T-cell (primary cell): ENCODE measurements around the gene PLEKHH1. TPM values are rescaled to one million over a fixed set of nuclear protein-coding genes. Genes with fewer than 3 reads are reported as not detected.
A peak's percentile ranks its signal among the peaks of the same experiment; 100 is the strongest.

Experiments used
- ATAC-seq, 4 experiments: fragments of 200-7000 bp in 3 of 4; fragments of 150-1000 bp in 1 of 4; cut with Tn5 transposase; replicated peaks in 1 of 4; 1 replicate in 3 of 4; 2 replicates in 1 of 4; pipeline ENCODE4 v1.10.0; 2021; ENCODE audit warnings: moderate library complexity in 3 of 4, mild to moderate bottlenecking in 2 of 4, moderate number of reproducible peaks in 1 of 4
- CTCF ChIA-PET, 2 donors: fragments of 300-600 bp; sonication (Branson Sonifier 250); formaldehyde crosslinking; loops; one replicate each; lab custom pipeline; 2022; ENCODE audit warnings: antibody characterized with exemption in 2 of 2; lab: Charles Lee
- POLR2A ChIA-PET, 2 donors: fragments of 300-600 bp; sonication (Branson Sonifier 250); formaldehyde crosslinking; loops; one replicate each; lab custom pipeline; 2022; ENCODE audit warnings: antibody characterized with exemption in 2 of 2; lab: Charles Lee
- DNase-seq, 35 experiments: peaks; one replicate each; pipeline versions ENCODE4 v3.0.0 to v3.0.0-alpha.2; 2013 to 2023
- H3K27ac ChIP-seq: one replicate; pipeline ENCODE4 v1.5.1; 2013; ENCODE audit warnings: low read length
- H3K27me3 ChIP-seq, 2 experiments: replicated peaks in 1 of 2; 1 replicate in 1 of 2; 2 replicates in 1 of 2; pipeline versions ENCODE4 v1.6.1 to v1.7.0; 2013; ENCODE audit warnings: low read length in 1 of 2, mixed read lengths in 1 of 2; ENCODE audit not compliant: control insufficient read depth in 2 of 2, insufficient read depth in 2 of 2; ENCODE audit errors: extremely low read depth in 1 of 2
- H3K36me3 ChIP-seq, 2 donors: 1 replicate in 1 of 2; 2 replicates in 1 of 2; pipeline versions ENCODE4 v1.6.1 to v1.7.0; 2013; ENCODE audit warnings: low read length in 1 of 2; ENCODE audit not compliant: control insufficient read depth in 2 of 2, insufficient read depth in 1 of 2; ENCODE audit errors: extremely low read depth in 1 of 2
- H3K4me1 ChIP-seq, 2 experiments: 1 replicate in 1 of 2; 2 replicates in 1 of 2; pipeline versions ENCODE4 v1.6.1 to v1.7.0; 2013; ENCODE audit warnings: low read length in 2 of 2, mixed read lengths in 1 of 2; ENCODE audit not compliant: insufficient read depth in 2 of 2, control insufficient read depth in 1 of 2; ENCODE audit errors: extremely low read depth in 1 of 2
- H3K4me3 ChIP-seq, 2 donors: 1 replicate in 1 of 2; 2 replicates in 1 of 2; pipeline versions ENCODE4 v1.5.1 to v1.7.0; 2013; ENCODE audit warnings: mild to moderate bottlenecking in 2 of 2, low read length in 1 of 2, moderate library complexity in 1 of 2; ENCODE audit not compliant: control insufficient read depth in 1 of 2; ENCODE audit errors: extremely low read depth in 1 of 2
- H3K9me3 ChIP-seq: 2 replicates; pipeline ENCODE4 v1.7.0; 2013
- H3K27ac Mint-ChIP-seq, 2 donors: one replicate each; pipeline ENCODE4 v1.8.0; 2020 to 2021; ENCODE audit warnings: mild to moderate bottlenecking in 2 of 2, mixed read lengths in 2 of 2
- H3K27me3 Mint-ChIP-seq, 2 donors: one replicate each; pipeline ENCODE4 v1.8.0; 2021 to 2022; ENCODE audit warnings: mixed read lengths in 2 of 2
- H3K36me3 Mint-ChIP-seq: one replicate; pipeline ENCODE4 v1.8.0; 2021; ENCODE audit warnings: mixed read lengths
- H3K4me1 Mint-ChIP-seq, 3 donors: one replicate each; pipeline ENCODE4 v1.8.0; 2020 to 2022; ENCODE audit warnings: mixed read lengths in 3 of 3, mild to moderate bottlenecking in 1 of 3
- H3K4me3 Mint-ChIP-seq, 3 donors: one replicate each; pipeline ENCODE4 v1.8.0; 2020 to 2022; ENCODE audit warnings: mild to moderate bottlenecking in 3 of 3, mixed read lengths in 3 of 3, moderate library complexity in 3 of 3
- H3K9me3 Mint-ChIP-seq, 3 donors: one replicate each; pipeline ENCODE4 v1.8.0; 2020 to 2022; ENCODE audit warnings: mixed read lengths in 3 of 3
- WGBS: methylation state at CpG from one replicate; pipeline ENCODE4 v1.1.5; 2013; ENCODE audit warnings: missing lambda C conversion rate; ENCODE audit not compliant: insufficient coverage; 5-methylcytosine and 5-hydroxymethylcytosine counted together
- total RNA-seq, 35 experiments: library from RNA in 6 of 35; stranded (reverse) in 6 of 35; fragments of 120-200 nt in 1 of 35; gene quantifications; one replicate each; pipeline versions ENCODE4 v1.2.1 to v1.2.4 and lab custom pipeline; 2013 to 2026

PLEKHH1 gene
- total RNA-seq, 5 donors from 2014 or later (not counting 1 experiment from before 2014, with no cell fraction given): 0.20 to 1.0 (median 0.58) TPM

- H3K27me3 Mint-ChIP-seq: peaks cover 0 to 9% of the 10 kb centered on the region in 2 donors
- ChIA-PET POLR2A (no interaction called here), CTCF (interaction anchor here in 1 of 2 donors (1.8 kb wide), 1 partner anchor 10 kb away, joined by 5 read pairs; no protein-coding TSS in a partner anchor)
- peak overlapping the region in 1 of 2 donors; percentile 58 for H3K27ac Mint-ChIP-seq
- H3K4me3 Mint-ChIP-seq: peak overlapping the region; percentile 64 to 86 (median 72)
- peaks cover 7 to 35% (median 32%) of the 10 kb centered on the region in 3 donors for H3K4me1 Mint-ChIP-seq
- H3K27me3 ChIP-seq: no peaks in the 10 kb centered on the region
- H3K36me3 Mint-ChIP-seq: no peaks in the 10 kb centered on the region
- H3K9me3 ChIP-seq: no peaks in the 10 kb centered on the region
- no peak overlapping the region for H3K4me3 ChIP-seq
- ATAC-seq (no peak), DNase-seq (no peak)
- WGBS: 60% methylated on average over 1 of the region's 2 CpGs
- H3K4me1 ChIP-seq: peaks cover 2 to 28% of the 10 kb centered on the region in 2 experiments
- no peaks in the 10 kb centered on the region for H3K9me3 Mint-ChIP-seq
- no peaks in the 10 kb centered on the region for H3K36me3 ChIP-seq
- no peak overlapping the region for H3K27ac ChIP-seq
These were observed 16.4 kb upstream of the PLEKHH1 start for GRCh38 chr14:67516676-67517075.

GRCh38 chr14:67517083-67517482, 16.0 kb upstream of the PLEKHH1 start:
- no peak overlapping the region for H3K27ac ChIP-seq
- H3K27me3 ChIP-seq: no peaks in the 10 kb centered on the region
- CTCF ChIA-PET: interaction anchor here in 1 of 2 donors (1.8 kb wide), 1 partner anchor 10 kb away, joined by 5 read pairs; no protein-coding TSS in a partner anchor
- no peak for ATAC-seq
- H3K4me3 ChIP-seq: no peak overlapping the region
- no peaks in the 10 kb centered on the region for H3K9me3 ChIP-seq
- Mint-ChIP-seq H3K4me3 (no peak overlapping the region), H3K27ac (no peak overlapping the region), H3K4me1 (peaks cover 7 to 35% (median 32%) of the 10 kb centered on the region in 3 donors), H3K27me3 (peaks cover 0 to 12% of the 10 kb centered on the region in 2 donors), H3K36me3 (no peaks in the 10 kb centered on the region), H3K9me3 (no peaks in the 10 kb centered on the region)
- H3K4me1 ChIP-seq: peaks cover 2 to 28% of the 10 kb centered on the region in 2 experiments
- WGBS: 97% methylated on average over 7 of the region's 12 CpGs
- POLR2A ChIA-PET: no interaction called here
- no peaks in the 10 kb centered on the region for H3K36me3 ChIP-seq
- DNase-seq: no peak

- DNase-seq (no peak), ATAC-seq (no peak)
- Histone ChIP-seq H3K4me1 (peaks cover 2 to 17% of the 10 kb centered on the region in 2 experiments), H3K9me3 (no peaks in the 10 kb centered on the region), H3K36me3 (no peaks in the 10 kb centered on the region), H3K27me3 (peaks cover 0 to 12% of the 10 kb centered on the region in 2 experiments), H3K27ac (no peak overlapping the region), H3K4me3 (no peak overlapping the region)
- Mint-ChIP-seq H3K4me1 (peaks cover 7 to 16% (median 15%) of the 10 kb centered on the region in 3 donors), H3K9me3 (no peaks in the 10 kb centered on the region), H3K36me3 (no peaks in the 10 kb centered on the region), H3K27ac (no peak overlapping the region), H3K27me3 (peaks cover 4 to 25% of the 10 kb centered on the region in 2 donors), H3K4me3 (no peak overlapping the region)
- CTCF ChIA-PET: no interaction called here
- POLR2A ChIA-PET: no interaction called here
- WGBS: no CpG with 5 or more reads among the region's 5 CpGs
These were observed 13.7 kb upstream of the PLEKHH1 start for GRCh38 chr14:67519406-67519805.

DNA sequence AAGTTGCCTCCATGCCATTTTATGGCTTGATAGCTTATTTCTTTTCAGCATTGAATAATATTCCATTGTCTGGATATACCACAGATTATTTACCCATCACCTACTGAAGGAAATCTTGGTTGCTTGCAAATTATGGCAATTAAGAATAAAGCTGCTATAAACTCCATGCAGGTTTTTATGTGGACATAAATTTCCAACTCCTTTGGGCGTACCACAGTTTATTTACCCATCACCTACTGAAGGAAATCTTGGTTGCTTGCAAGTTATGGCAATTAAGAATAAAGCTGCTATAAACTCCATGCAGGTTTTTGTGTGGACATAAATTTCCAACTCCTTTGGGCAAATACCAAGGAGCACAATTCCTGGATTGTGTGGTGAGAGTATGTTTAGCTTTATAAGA, 12.6 kb upstream of the PLEKHH1 start:
- POLR2A ChIA-PET: no interaction called here
- CTCF ChIA-PET: no interaction called here

DNA sequence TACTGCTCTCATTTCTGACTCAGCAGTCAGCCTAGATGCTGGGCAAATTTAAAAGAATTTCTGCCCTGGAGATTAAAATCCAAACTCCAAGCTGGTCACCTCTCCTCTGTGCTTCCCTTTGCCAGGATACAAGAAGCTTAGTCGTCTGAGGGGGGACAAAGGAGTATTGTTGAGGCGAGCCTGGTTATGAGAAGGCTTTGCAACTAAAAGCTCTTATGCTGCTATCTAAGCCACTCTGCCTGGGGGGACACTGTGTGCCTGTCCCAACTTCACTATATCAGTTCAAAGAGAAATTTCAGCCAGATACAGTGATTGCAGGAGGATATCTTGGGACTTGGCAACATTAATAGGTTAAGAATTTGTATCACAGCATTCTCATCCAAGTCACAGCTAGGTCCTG, 10.8 kb upstream of the PLEKHH1 start:
- Mint-ChIP-seq H3K27me3 (peaks cover 19 to 38% of the 10 kb centered on the region in 2 donors), H3K27ac (no peak overlapping the region), H3K4me1 (peaks cover 0 to 6% (median 4%) of the 10 kb centered on the region in 3 donors), H3K9me3 (no peaks in the 10 kb centered on the region), H3K36me3 (no peaks in the 10 kb centered on the region), H3K4me3 (no peak overlapping the region)
- ATAC-seq (no peak), DNase-seq (no peak)
- CTCF ChIA-PET: interaction anchor here in 1 of 2 donors (0.6 kb wide), 1 partner anchor 112 kb away, joined by 3 read pairs; no protein-coding TSS in a partner anchor
- H3K4me1 ChIP-seq: no peaks in the 10 kb centered on the region
- POLR2A ChIA-PET: no interaction called here
- H3K27ac ChIP-seq: no peak overlapping the region
- whole genome bisulfite sequencing: no CpG with 5 or more reads among the region's 2 CpGs
- H3K9me3 ChIP-seq: no peaks in the 10 kb centered on the region
- peaks cover 0 to 24% of the 10 kb centered on the region in 2 experiments for H3K27me3 ChIP-seq
- no peak overlapping the region for H3K4me3 ChIP-seq
- H3K36me3 ChIP-seq: no peaks in the 10 kb centered on the region

More for the DNA sequence above, 12.6 kb upstream of the PLEKHH1 start:
- H3K9me3 ChIP-seq: no peaks in the 10 kb centered on the region
- H3K4me1 ChIP-seq: peaks cover 0 to 12% of the 10 kb centered on the region in 2 experiments
- DNase-seq (no peak), ATAC-seq (no peak)
- peaks cover 7 to 17% (median 13%) of the 10 kb centered on the region in 3 donors for H3K4me1 Mint-ChIP-seq
- H3K9me3 Mint-ChIP-seq: no peaks in the 10 kb centered on the region
- H3K27me3 ChIP-seq: peaks cover 0 to 13% of the 10 kb centered on the region in 2 experiments
- no CpG with 5 or more reads among the region's 1 CpG for WGBS
- no peak overlapping the region for H3K27ac Mint-ChIP-seq
- H3K27me3 Mint-ChIP-seq: peaks cover 10 to 33% of the 10 kb centered on the region in 2 donors
- no peak overlapping the region for H3K4me3 Mint-ChIP-seq
- H3K36me3 ChIP-seq: no peaks in the 10 kb centered on the region
- H3K36me3 Mint-ChIP-seq: no peaks in the 10 kb centered on the region
- no peak overlapping the region for H3K27ac ChIP-seq
- H3K4me3 ChIP-seq: no peak overlapping the region

GRCh38 chr14:67523764-67524633, 9.1 kb upstream of the PLEKHH1 start:
- POLR2A ChIA-PET: no interaction called here
- H3K27ac Mint-ChIP-seq: no peak overlapping the region
- H3K27me3 Mint-ChIP-seq: peaks cover 27 to 38% of the 10 kb centered on the region in 2 donors

More at GRCh38 chr14:67523764-67524633, 9.1 kb upstream of the PLEKHH1 start:
- WGBS: 80% methylated on average over 1 of the region's 7 CpGs
- peaks cover 0 to 30% of the 10 kb centered on the region in 2 experiments for H3K27me3 ChIP-seq
- no peaks in the 10 kb centered on the region for H3K4me1 ChIP-seq
- Mint-ChIP-seq H3K9me3 (no peaks in the 10 kb centered on the region), H3K36me3 (no peaks in the 10 kb centered on the region), H3K4me1 (peaks cover 0 to 6% (median 4%) of the 10 kb centered on the region in 3 donors), H3K4me3 (no peak overlapping the region)
- ATAC-seq (no peak), DNase-seq (no peak)
- no peaks in the 10 kb centered on the region for H3K9me3 ChIP-seq
- no peak overlapping the region for H3K4me3 ChIP-seq
- CTCF ChIA-PET: interaction anchor here in 1 of 2 donors (0.8 kb wide), 1 partner anchor 143 kb away, joined by 3 read pairs; no protein-coding TSS in a partner anchor
- H3K36me3 ChIP-seq: no peaks in the 10 kb centered on the region
- H3K27ac ChIP-seq: no peak overlapping the region
